Measurements from ENCODE around the gene VCX2. TPM values are rescaled to one million over a fixed set of nuclear protein-coding genes. Genes with fewer than 3 reads are reported as not detected.

The VCX2 gene
- total RNA-seq, 6 donors from 2014 or later = not detected

- Histone ChIP-seq H3K9me3 (no peaks in the 10 kb centered on the region), H3K4me3 (no peak overlapping the region), H3K27ac (no peak overlapping the region), H3K36me3 (no peaks in the 10 kb centered on the region), H3K4me1 (no peaks in the 10 kb centered on the region), H3K27me3 (no peaks in the 10 kb centered on the region)
- TF ChIP-seq POLR2A (IDR thresholded peaks at IDR 0.05) (no peak), CTCF (IDR thresholded peaks at IDR 0.05) (no peak), EP300 (IDR thresholded peaks at IDR 0.05) (no peak), POLR2AphosphoS5 (IDR thresholded peaks at IDR 0.05) (no peak)
- ATAC-seq (ENCODE audit: low FRiP score in 2 of 2) (no peak), DNase-seq (no peak)
- WGBS, 2 donors = 44 to 51% methylated on average over 2 of the region's 2 CpGs
Measured at GRCh38 chrX:8192276-8192675, 21.2 kb upstream of the VCX2 start.

GRCh38 chrX:8191022-8191421, 20.0 kb upstream of the VCX2 start:
- no peaks in the 10 kb centered on the region for H3K27me3 ChIP-seq
- 78 to 80% methylated on average over 1 to 8 of the region's 8 CpGs for WGBS, 2 donors
- H3K9me3 ChIP-seq = no peaks in the 10 kb centered on the region
- H3K27ac ChIP-seq = peak overlapping the region in 1 of 4 donors; percentile 21
- ATAC-seq (ENCODE audit: low FRiP score in 2 of 2) = peak in 1 of 2 donors; percentile 90
- H3K36me3 ChIP-seq = no peaks in the 10 kb centered on the region
- peak in 1 of 2 donors; percentile 50 for DNase-seq
- H3K4me1 ChIP-seq = no peaks in the 10 kb centered on the region
- no peak overlapping the region for H3K4me3 ChIP-seq
- TF ChIP-seq EP300 (IDR thresholded peaks at IDR 0.05) = no peak
- TF ChIP-seq POLR2A (IDR thresholded peaks at IDR 0.05) = no peak
- no peak for TF ChIP-seq POLR2AphosphoS5 (IDR thresholded peaks at IDR 0.05)
- no peak for TF ChIP-seq CTCF (IDR thresholded peaks at IDR 0.05)

GRCh38 chrX:8190341-8190830, 19.3 kb upstream of the VCX2 start:
- H3K4me1 ChIP-seq = no peaks in the 10 kb centered on the region
- no peaks in the 10 kb centered on the region for H3K9me3 ChIP-seq
- no peaks in the 10 kb centered on the region for H3K27me3 ChIP-seq
- no peak for DNase-seq
- WGBS, 2 donors = 81 to 90% methylated on average over 4 of the region's 4 CpGs
- no peak for ATAC-seq (ENCODE audit: low FRiP score in 2 of 2)
- TF ChIP-seq EP300 (IDR thresholded peaks at IDR 0.05) = no peak
- TF ChIP-seq CTCF (IDR thresholded peaks at IDR 0.05) = no peak
- TF ChIP-seq POLR2A (IDR thresholded peaks at IDR 0.05) = no peak
- no peak for TF ChIP-seq POLR2AphosphoS5 (IDR thresholded peaks at IDR 0.05)
- H3K27ac ChIP-seq = no peak overlapping the region
- H3K36me3 ChIP-seq = no peaks in the 10 kb centered on the region
- no peak overlapping the region for H3K4me3 ChIP-seq

- no peak for DNase-seq
- WGBS, 2 donors = 80 to 81% methylated on average over 6 of the region's 6 CpGs
- TF ChIP-seq EP300 (IDR thresholded peaks at IDR 0.05) (no peak), POLR2A (IDR thresholded peaks at IDR 0.05) (no peak), POLR2AphosphoS5 (IDR thresholded peaks at IDR 0.05) (no peak), CTCF (IDR thresholded peaks at IDR 0.05) (no peak)
- Histone ChIP-seq H3K9me3 (no peaks in the 10 kb centered on the region), H3K27ac (no peak overlapping the region), H3K4me1 (no peaks in the 10 kb centered on the region), H3K4me3 (no peak overlapping the region), H3K27me3 (no peaks in the 10 kb centered on the region), H3K36me3 (no peaks in the 10 kb centered on the region)
- no peak for ATAC-seq (ENCODE audit: low FRiP score in 2 of 2)
Measured at GRCh38 chrX:8189096-8189830, 18.2 kb upstream of the VCX2 start.

- TF ChIP-seq CTCF (IDR thresholded peaks at IDR 0.05) (no peak), POLR2AphosphoS5 (IDR thresholded peaks at IDR 0.05) (no peak), EP300 (IDR thresholded peaks at IDR 0.05) (no peak), POLR2A (IDR thresholded peaks at IDR 0.05) (no peak)
- no peak for ATAC-seq (ENCODE audit: low FRiP score in 2 of 2)
- no peaks in the 10 kb centered on the region for H3K27me3 ChIP-seq
- 64 to 86% methylated on average over 1 of the region's 1 CpG for WGBS, 2 donors
- H3K4me3 ChIP-seq = no peak overlapping the region
- no peak overlapping the region for H3K27ac ChIP-seq
- no peaks in the 10 kb centered on the region for H3K4me1 ChIP-seq
- DNase-seq = no peak
- no peaks in the 10 kb centered on the region for H3K36me3 ChIP-seq
- no peaks in the 10 kb centered on the region for H3K9me3 ChIP-seq
Measured at GRCh38 chrX:8183346-8183745, 12.3 kb upstream of the VCX2 start.

Data from upper lobe of left lung (tissue), 6 donors.